Liver (tissue), 9 donors: ENCODE results near the gene RNF141. TPM values are rescaled to one million over a fixed set of nuclear protein-coding genes. Genes with fewer than 3 reads are reported as not detected.
A peak's percentile ranks its signal among the peaks of the same experiment; 100 is the strongest.

ENCODE experiments used
- DNase-seq: peaks from one replicate; pipeline ENCODE4 v3.0.0-alpha.2; 2017; ENCODE audit warnings: low spot score
- H3K27ac ChIP-seq, 2 donors: one replicate each; pipeline ENCODE4 v1.7.0; 2013; ENCODE audit warnings: inconsistent platforms in 2 of 2, low read length in 2 of 2, control low read depth in 1 of 2, low read depth in 1 of 2, mild to moderate bottlenecking in 1 of 2
- H3K27me3 ChIP-seq, 4 donors: one replicate each; pipeline versions ENCODE4 v1.6.1 to v1.7.0; 2013; ENCODE audit warnings: low read length in 3 of 4, inconsistent platforms in 1 of 4, mild to moderate bottlenecking in 1 of 4, moderate library complexity in 1 of 4; ENCODE audit not compliant: control insufficient read depth in 4 of 4, insufficient read depth in 4 of 4
- H3K36me3 ChIP-seq, 4 donors: one replicate each; pipeline versions ENCODE4 v1.6.1 to v1.7.0; 2013; ENCODE audit warnings: low read length in 3 of 4, mild to moderate bottlenecking in 3 of 4, low read depth in 1 of 4, moderate library complexity in 1 of 4; ENCODE audit not compliant: control insufficient read depth in 4 of 4, insufficient read depth in 3 of 4
- H3K4me1 ChIP-seq, 4 donors: one replicate each; pipeline versions ENCODE4 v1.6.1 to v1.7.0; 2013; ENCODE audit warnings: low read length in 3 of 4, mild to moderate bottlenecking in 3 of 4, moderate library complexity in 1 of 4; ENCODE audit not compliant: control insufficient read depth in 4 of 4, insufficient read depth in 4 of 4
- H3K4me3 ChIP-seq, 3 donors: one replicate each; pipeline versions ENCODE4 v1.6.1 to v1.7.0; 2013; ENCODE audit warnings: low read length in 3 of 3, control low read depth in 1 of 3, low read depth in 1 of 3, mild to moderate bottlenecking in 1 of 3
- H3K9ac ChIP-seq, 2 donors: one replicate each; pipeline ENCODE4 v1.7.0; 2013; ENCODE audit warnings: low read length in 2 of 2, mild to moderate bottlenecking in 2 of 2, moderate library complexity in 2 of 2, control low read depth in 1 of 2, low read depth in 1 of 2
- H3K9me3 ChIP-seq, 4 donors: one replicate each; pipeline versions ENCODE4 v1.6.1 to v1.7.0; 2013; ENCODE audit warnings: low read length in 3 of 4; ENCODE audit not compliant: control insufficient read depth in 4 of 4
- EGR1 ChIP-seq, 2 donors: IDR thresholded peaks; 2 replicates each; pipeline ENCODE4 v1.6.1; 2016 to 2018; ENCODE audit warnings: antibody characterized with exemption in 2 of 2, low read depth in 2 of 2
- FOXA2 ChIP-seq: IDR thresholded peaks from 2 replicates; pipeline ENCODE4 v1.6.1; 2016; ENCODE audit warnings: antibody characterized with exemption
- HNF4A ChIP-seq, 2 donors: conservative IDR thresholded peaks; 2 replicates each; pipeline ENCODE4 v1.6.1; 2016; ENCODE audit warnings: antibody characterized with exemption in 2 of 2, mild to moderate bottlenecking in 2 of 2
- MAX ChIP-seq: IDR thresholded peaks from 2 replicates; pipeline ENCODE4 v1.6.1; 2016; ENCODE audit warnings: antibody characterized with exemption
- NR2F2 ChIP-seq: IDR thresholded peaks from 2 replicates; pipeline ENCODE4 v1.6.1; 2016; ENCODE audit warnings: antibody characterized with exemption
- RAD21 ChIP-seq, 2 donors: IDR thresholded peaks; 2 replicates each; pipeline ENCODE4 v1.6.1; 2016; ENCODE audit warnings: antibody characterized with exemption in 2 of 2, mild to moderate bottlenecking in 2 of 2
- REST ChIP-seq: IDR thresholded peaks from 2 replicates; pipeline ENCODE4 v1.6.1; 2016; ENCODE audit warnings: antibody characterized with exemption, mild to moderate bottlenecking
- RXRA ChIP-seq, 2 donors: IDR thresholded peaks; 2 replicates each; pipeline ENCODE4 v1.6.1; 2017 to 2018; ENCODE audit warnings: antibody characterized with exemption in 2 of 2, mild to moderate bottlenecking in 1 of 2
- SP1 ChIP-seq: IDR thresholded peaks from 2 replicates; pipeline ENCODE4 v1.6.1; 2018; ENCODE audit warnings: antibody characterized with exemption, mild to moderate bottlenecking
- YY1 ChIP-seq: IDR thresholded peaks from 2 replicates; pipeline ENCODE4 v1.6.1; 2016; ENCODE audit warnings: antibody characterized with exemption, mild to moderate bottlenecking
- WGBS: extraction: QIAGEN DNeasy Blood & Tissue Kit; methylation state at CpG from one replicate; pipeline ENCODE4 v1.1.7; 2013; 5-methylcytosine and 5-hydroxymethylcytosine counted together
- polyA plus RNA-seq, 2 donors: library from polyadenylated mRNA; stranded (reverse) in 1 of 2; unstranded in 1 of 2; fragments of 200-250 nt in 1 of 2; fragments of >200 nt in 1 of 2; fragmentation: Nextera tagmentation in 1 of 2; extraction: Ambion mirVana in 1 of 2; gene quantifications; one replicate each; pipeline versions ENCODE4 v1.2.1 to v1.2.3, GENCODE V29; 2013 to 2015
- total RNA-seq, 2 donors: library from RNA; depleted of rRNA; stranded (reverse); fragments of >200 nt; gene quantifications; one replicate each; pipeline ENCODE4 v1.2.3, GENCODE V29; 2014
- donor health status: healthy.
- donor health status: healthy.
- donor health status: healthy.
- donor health status: healthy.
- donor health status: healthy.

The RNF141 gene
- total and polyA plus RNA-seq, 4 donors = 6.9 to 14.6 (median 13.0) TPM

- DNase-seq = no peak
- Histone ChIP-seq H3K36me3 (no peaks in the 10 kb centered on the region), H3K4me3 (no peak overlapping the region), H3K27ac (peak overlapping the region in 1 of 2 donors; percentile 11), H3K4me1 (peaks cover 0 to 5% (median 0%) of the 10 kb centered on the region in 4 donors), H3K27me3 (no peaks in the 10 kb centered on the region), H3K9ac (no peak overlapping the region), H3K9me3 (no peaks in the 10 kb centered on the region)
- 44% methylated on average over 3 of the region's 3 CpGs for WGBS
- no peak for TF ChIP-seq EGR1 (IDR thresholded peaks at IDR 0.05; ENCODE audit: low read depth in 2 of 2)
- TF ChIP-seq FOXA2 = no peak
- peak; percentile 56 for TF ChIP-seq NR2F2
- peak in 1 of 2 donors; percentile 6 for TF ChIP-seq RAD21 (IDR thresholded peaks at IDR 0.05)
These were observed 43.1 kb upstream of the RNF141 start for GRCh38 chr11:10584071-10584501.

GRCh38 chr11:10581481-10582019 lies 40.6 kb upstream of the RNF141 start:
- no peak overlapping the region for H3K9ac ChIP-seq
- peaks cover 0 to 5% (median 0%) of the 10 kb centered on the region in 4 donors for H3K4me1 ChIP-seq
- peak overlapping the region; percentile 3 to 32 for H3K27ac ChIP-seq
- WGBS = 75% methylated on average over 4 of the region's 4 CpGs
- H3K36me3 ChIP-seq = no peaks in the 10 kb centered on the region
- H3K9me3 ChIP-seq = no peaks in the 10 kb centered on the region
- TF ChIP-seq EGR1 (IDR thresholded peaks at IDR 0.05; ENCODE audit: low read depth in 2 of 2) (peak; percentile 49 to 76), NR2F2 (peak; percentile 62), RAD21 (IDR thresholded peaks at IDR 0.05) (peak in 1 of 2 donors; percentile 22), YY1 (no peak), RXRA (IDR thresholded peaks at IDR 0.05) (peak in 1 of 2 donors; percentile 12), HNF4A (conservative IDR thresholded peaks at IDR 0.05) (no peak), MAX (peak; percentile 77)
- H3K27me3 ChIP-seq = no peaks in the 10 kb centered on the region
- no peak overlapping the region for H3K4me3 ChIP-seq
- DNase-seq = no peak

- no peak for DNase-seq
- Histone ChIP-seq H3K36me3 (no peaks in the 10 kb centered on the region), H3K27ac (peak overlapping the region in 1 of 2 donors; percentile 32), H3K9ac (no peak overlapping the region), H3K4me3 (no peak overlapping the region), H3K4me1 (peaks cover 0 to 5% (median 0%) of the 10 kb centered on the region in 4 donors), H3K27me3 (no peaks in the 10 kb centered on the region), H3K9me3 (no peaks in the 10 kb centered on the region)
- TF ChIP-seq RXRA (IDR thresholded peaks at IDR 0.05) (no peak), REST (no peak), MAX (peak; percentile 22), SP1 (no peak)
- WGBS = 72% methylated on average over 4 of the region's 4 CpGs
These were observed 39.6 kb upstream of the RNF141 start for GRCh38 chr11:10580623-10581022.
